ENCODE results near the gene DPH5.

DPH5 gene

GRCh38 chr1:100943533-100943932 is 82.1 kb downstream of the DPH5 start:
- Histone ChIP-seq H3K4me3 (replicated peaks; ENCODE audit: low read depth, low read length) (no peak overlapping the region), H3K36me3 (ENCODE audit: control insufficient read depth, insufficient read depth, low read length) (peaks cover 5% of the 10 kb centered on the region), H3K27me3 (replicated peaks; ENCODE audit: control insufficient read depth, insufficient read depth, low read length) (no peaks in the 10 kb centered on the region)
- no peak for DNase-seq (ENCODE audit: extremely low read depth, insufficient read length)
- no peak for TF ChIP-seq CTCF (IDR thresholded peaks at IDR 0.05; ENCODE audit: insufficient read depth, low read length, poor library complexity, severe bottlenecking)

- no peak overlapping the region for H3K4me3 ChIP-seq (replicated peaks; ENCODE audit: low read depth, low read length)
- peaks cover 5% of the 10 kb centered on the region for H3K36me3 ChIP-seq (ENCODE audit: control insufficient read depth, insufficient read depth, low read length)
- TF ChIP-seq CTCF (IDR thresholded peaks at IDR 0.05; ENCODE audit: insufficient read depth, low read length, poor library complexity, severe bottlenecking): no peak
- no peaks in the 10 kb centered on the region for H3K27me3 ChIP-seq (replicated peaks; ENCODE audit: control insufficient read depth, insufficient read depth, low read length)
- no peak for DNase-seq (ENCODE audit: extremely low read depth, insufficient read length)
These were observed 83.1 kb downstream of the DPH5 start for GRCh38 chr1:100942304-100943046.

GRCh38 chr1:100941580-100942216 is 83.9 kb downstream of the DPH5 start:
- TF ChIP-seq CTCF (IDR thresholded peaks at IDR 0.05; ENCODE audit: insufficient read depth, low read length, poor library complexity, severe bottlenecking): no peak
- Histone ChIP-seq H3K27me3 (replicated peaks; ENCODE audit: control insufficient read depth, insufficient read depth, low read length) (no peaks in the 10 kb centered on the region), H3K36me3 (ENCODE audit: control insufficient read depth, insufficient read depth, low read length) (peaks cover 5% of the 10 kb centered on the region), H3K4me3 (replicated peaks; ENCODE audit: low read depth, low read length) (no peak overlapping the region)
- DNase-seq (ENCODE audit: extremely low read depth, insufficient read length): no peak

- no peak for TF ChIP-seq CTCF (IDR thresholded peaks at IDR 0.05; ENCODE audit: insufficient read depth, low read length, poor library complexity, severe bottlenecking)
- Histone ChIP-seq H3K27me3 (replicated peaks; ENCODE audit: control insufficient read depth, insufficient read depth, low read length) (no peaks in the 10 kb centered on the region), H3K4me3 (replicated peaks; ENCODE audit: low read depth, low read length) (no peak overlapping the region), H3K36me3 (ENCODE audit: control insufficient read depth, insufficient read depth, low read length) (peaks cover 5% of the 10 kb centered on the region)
- DNase-seq (ENCODE audit: extremely low read depth, insufficient read length): no peak
These were observed 84.5 kb downstream of the DPH5 start for GRCh38 chr1:100941098-100941527.

Measured in GM06990 (cell line).